DND-41 (cell line): ENCODE measurements around the gene TMED10.

Experiments
- CTCF ChIP-seq: IDR thresholded peaks from 2 replicates; pipeline ENCODE4 v1.5.1; 2012; ENCODE audit warnings: borderline replicate concordance, low read length, moderate library complexity, mild to moderate bottlenecking; ENCODE audit not compliant: poor library complexity, severe bottlenecking; ENCODE audit errors: extremely low read depth
- EZH2 ChIP-seq: IDR thresholded peaks from 3 replicates; pipeline ENCODE4 v1.6.1; 2012; ENCODE audit warnings: borderline replicate concordance, low read depth, mild to moderate bottlenecking, moderate library complexity, low read length, inconsistent platforms; ENCODE audit not compliant: severe bottlenecking

- TF ChIP-seq CTCF, result no peak
- TF ChIP-seq EZH2, result no peak
Observed at GRCh38 chr14:75175677-75176141, 703 bp downstream of the TMED10 start.
